Measurements from ENCODE around the gene RBM15B.

Gene RBM15B

DNA sequence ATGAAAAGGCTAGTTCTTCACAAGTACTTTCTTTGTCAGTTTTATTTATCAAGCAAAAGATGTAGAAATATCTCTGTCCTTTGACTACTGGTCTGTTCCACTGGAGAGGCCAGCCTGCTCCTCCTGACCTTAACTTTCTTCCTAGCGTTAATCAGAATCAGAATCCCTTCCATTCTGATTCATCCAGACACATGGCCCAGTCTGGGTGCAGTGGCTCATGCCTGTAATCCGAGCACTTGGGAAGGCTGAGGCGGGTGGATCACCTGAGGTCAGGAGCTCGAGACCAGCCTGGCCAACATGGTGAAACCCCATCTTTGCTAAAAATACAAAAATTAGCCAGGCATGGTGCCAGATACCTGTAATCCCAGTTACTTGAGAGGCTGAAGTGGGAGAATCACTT, 38.0 kb upstream of the RBM15B start:
- Histone ChIP-seq H3K27me3 (ENCODE audit: low read depth, low read length) (no peaks in the 10 kb centered on the region), H3K4me3 (ENCODE audit: low read length) (no peak overlapping the region), H3K9me3 (ENCODE audit: insufficient read depth, low read length) (no peaks in the 10 kb centered on the region), H3K36me3 (replicated peaks; ENCODE audit: low read depth, low read length) (no peaks in the 10 kb centered on the region), H2AFZ (ENCODE audit: low read depth, low read length) (no peak overlapping the region), H3K4me1 (ENCODE audit: low read length) (no peaks in the 10 kb centered on the region), H3K9ac (ENCODE audit: low read length) (no peak overlapping the region), H3K27ac (ENCODE audit: low read length) (no peak overlapping the region), H3K4me2 (ENCODE audit: low read length) (no peak overlapping the region), H3K79me2 (ENCODE audit: low read length) (no peaks in the 10 kb centered on the region), H4K20me1 (ENCODE audit: insufficient read depth, low read length) (no peaks in the 10 kb centered on the region)
- TF ChIP-seq EZH2phosphoT487 (IDR thresholded peaks at IDR 0.05; ENCODE audit: low read depth): no peak
- TF ChIP-seq, protein P1, sequence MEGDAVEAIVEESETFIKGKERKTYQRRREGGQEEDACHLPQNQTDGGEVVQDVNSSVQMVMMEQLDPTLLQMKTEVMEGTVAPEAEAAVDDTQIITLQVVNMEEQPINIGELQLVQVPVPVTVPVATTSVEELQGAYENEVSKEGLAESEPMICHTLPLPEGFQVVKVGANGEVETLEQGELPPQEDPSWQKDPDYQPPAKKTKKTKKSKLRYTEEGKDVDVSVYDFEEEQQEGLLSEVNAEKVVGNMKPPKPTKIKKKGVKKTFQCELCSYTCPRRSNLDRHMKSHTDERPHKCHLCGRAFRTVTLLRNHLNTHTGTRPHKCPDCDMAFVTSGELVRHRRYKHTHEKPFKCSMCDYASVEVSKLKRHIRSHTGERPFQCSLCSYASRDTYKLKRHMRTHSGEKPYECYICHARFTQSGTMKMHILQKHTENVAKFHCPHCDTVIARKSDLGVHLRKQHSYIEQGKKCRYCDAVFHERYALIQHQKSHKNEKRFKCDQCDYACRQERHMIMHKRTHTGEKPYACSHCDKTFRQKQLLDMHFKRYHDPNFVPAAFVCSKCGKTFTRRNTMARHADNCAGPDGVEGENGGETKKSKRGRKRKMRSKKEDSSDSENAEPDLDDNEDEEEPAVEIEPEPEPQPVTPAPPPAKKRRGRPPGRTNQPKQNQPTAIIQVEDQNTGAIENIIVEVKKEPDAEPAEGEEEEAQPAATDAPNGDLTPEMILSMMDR (IDR thresholded peaks at IDR 0.05; ENCODE audit: low read depth, low read length): no peak

DNA sequence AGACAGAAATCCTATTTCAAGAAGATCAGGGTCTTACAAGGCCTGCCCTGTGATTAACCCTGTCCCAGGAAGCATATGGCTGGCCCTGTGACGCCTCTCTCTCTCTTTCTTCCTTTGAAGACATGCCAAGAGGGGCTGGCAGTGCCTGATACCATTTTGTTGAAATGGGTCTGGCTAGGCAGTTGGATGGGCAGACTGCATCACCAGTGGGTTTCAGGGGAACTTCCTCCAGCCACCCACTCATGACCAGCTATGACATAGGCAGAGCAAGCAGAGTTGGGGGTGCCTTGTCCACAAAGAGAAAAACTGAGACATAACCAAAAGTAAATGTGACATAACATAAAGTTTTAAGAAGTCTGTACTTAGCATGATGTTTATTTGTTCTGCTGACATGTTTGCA, 37.4 kb upstream of the RBM15B start:
- Histone ChIP-seq H3K79me2 (ENCODE audit: low read length) (no peaks in the 10 kb centered on the region), H3K27me3 (ENCODE audit: low read depth, low read length) (no peaks in the 10 kb centered on the region), H3K4me1 (ENCODE audit: low read length) (no peaks in the 10 kb centered on the region), H3K9ac (ENCODE audit: low read length) (no peak overlapping the region), H4K20me1 (ENCODE audit: insufficient read depth, low read length) (no peaks in the 10 kb centered on the region), H3K36me3 (replicated peaks; ENCODE audit: low read depth, low read length) (no peaks in the 10 kb centered on the region), H3K4me3 (ENCODE audit: low read length) (no peak overlapping the region), H2AFZ (ENCODE audit: low read depth, low read length) (no peak overlapping the region), H3K4me2 (ENCODE audit: low read length) (no peak overlapping the region), H3K27ac (ENCODE audit: low read length) (no peak overlapping the region), H3K9me3 (ENCODE audit: insufficient read depth, low read length) (no peaks in the 10 kb centered on the region)
- TF ChIP-seq EZH2phosphoT487 (IDR thresholded peaks at IDR 0.05; ENCODE audit: low read depth): no peak

DNA sequence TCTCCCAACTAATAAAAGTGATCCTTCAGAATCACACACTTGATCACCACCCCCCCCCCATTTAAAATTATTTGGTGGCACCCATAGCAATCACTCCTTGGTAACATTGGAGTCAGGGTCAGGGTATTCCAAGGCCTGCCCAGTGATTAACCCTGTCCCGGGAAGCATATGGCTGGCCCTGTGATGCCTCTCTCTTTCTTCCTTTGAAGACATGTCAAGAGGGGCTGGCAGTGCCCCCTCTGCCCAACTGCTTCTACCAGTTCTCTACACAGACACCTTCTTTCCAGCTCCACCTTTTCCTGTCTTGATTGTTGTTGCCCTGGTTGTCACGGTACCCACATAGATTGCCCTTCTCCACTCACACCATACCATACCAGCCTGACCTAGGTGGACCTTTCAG, 36.9 kb upstream of the RBM15B start:
- H3K27ac ChIP-seq (ENCODE audit: low read length): no peak overlapping the region
- no peaks in the 10 kb centered on the region for H3K36me3 ChIP-seq (replicated peaks; ENCODE audit: low read depth, low read length)
- H4K20me1 ChIP-seq (ENCODE audit: insufficient read depth, low read length): no peaks in the 10 kb centered on the region
- no peak overlapping the region for H2AFZ ChIP-seq (ENCODE audit: low read depth, low read length)
- TF ChIP-seq EZH2phosphoT487 (IDR thresholded peaks at IDR 0.05; ENCODE audit: low read depth): no peak
- H3K9ac ChIP-seq (ENCODE audit: low read length): no peak overlapping the region
- no peaks in the 10 kb centered on the region for H3K27me3 ChIP-seq (ENCODE audit: low read depth, low read length)
- no peaks in the 10 kb centered on the region for H3K9me3 ChIP-seq (ENCODE audit: insufficient read depth, low read length)
- no peak overlapping the region for H3K4me2 ChIP-seq (ENCODE audit: low read length)
- no peaks in the 10 kb centered on the region for H3K79me2 ChIP-seq (ENCODE audit: low read length)
- no peaks in the 10 kb centered on the region for H3K4me1 ChIP-seq (ENCODE audit: low read length)
- no peak overlapping the region for H3K4me3 ChIP-seq (ENCODE audit: low read length)

DNA sequence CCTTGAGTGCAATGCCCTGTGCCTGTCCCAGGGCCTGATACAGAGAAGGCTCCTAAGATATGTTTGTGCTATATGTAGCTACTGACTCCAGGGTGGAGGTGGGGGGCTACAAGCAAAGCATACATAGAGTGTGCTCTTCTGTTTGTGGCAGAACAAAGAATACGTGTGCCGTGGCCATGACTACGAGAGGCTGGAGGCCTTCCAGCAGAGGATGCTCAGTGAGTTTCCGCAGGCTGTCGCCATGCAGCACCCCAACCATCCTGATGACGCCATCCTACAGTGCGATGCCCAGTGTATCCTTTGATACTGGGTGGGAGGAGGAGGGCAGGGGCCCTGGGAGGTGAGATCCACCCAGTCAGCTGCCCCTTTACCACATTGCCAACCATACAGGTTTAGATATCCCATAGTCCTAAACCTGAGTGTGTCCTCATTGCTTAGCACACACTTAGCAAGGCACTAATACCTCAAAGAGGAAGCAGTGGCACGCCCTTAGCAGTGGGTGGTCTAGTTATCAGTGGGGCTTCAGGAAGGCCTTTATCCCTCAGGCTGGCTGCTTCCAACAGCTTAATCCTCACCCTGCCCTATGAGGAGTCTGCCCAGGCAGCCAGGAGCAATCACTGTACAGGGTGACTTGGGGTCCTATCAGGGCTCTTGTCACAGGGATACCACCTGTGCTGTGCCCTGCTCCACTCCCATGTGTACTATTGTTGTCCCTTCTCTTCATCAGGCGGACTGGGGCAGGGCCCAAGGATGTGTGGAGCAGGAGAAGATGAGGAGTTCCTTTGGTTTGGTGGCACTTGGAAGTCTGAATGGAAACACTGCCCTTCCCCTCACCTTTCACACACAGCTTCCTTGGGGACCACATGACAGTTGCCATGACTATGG, 36.1 kb upstream of the RBM15B start:
- H4K20me1 ChIP-seq (ENCODE audit: insufficient read depth, low read length): no peaks in the 10 kb centered on the region
- TF ChIP-seq, protein P1 (IDR thresholded peaks at IDR 0.05; ENCODE audit: low read depth, low read length): no peak
- TF ChIP-seq EZH2phosphoT487 (IDR thresholded peaks at IDR 0.05; ENCODE audit: low read depth): no peak
- no peak overlapping the region for H3K9ac ChIP-seq (ENCODE audit: low read length)
- no peaks in the 10 kb centered on the region for H3K9me3 ChIP-seq (ENCODE audit: insufficient read depth, low read length)
- no peaks in the 10 kb centered on the region for H3K27me3 ChIP-seq (ENCODE audit: low read depth, low read length)
- no peaks in the 10 kb centered on the region for H3K36me3 ChIP-seq (replicated peaks; ENCODE audit: low read depth, low read length)
- no peak overlapping the region for H3K27ac ChIP-seq (ENCODE audit: low read length)
- H3K4me2 ChIP-seq (ENCODE audit: low read length): no peak overlapping the region
- H3K4me1 ChIP-seq (ENCODE audit: low read length): no peaks in the 10 kb centered on the region
- H3K79me2 ChIP-seq (ENCODE audit: low read length): no peaks in the 10 kb centered on the region
- H3K4me3 ChIP-seq (ENCODE audit: low read length): no peak overlapping the region
- no peak overlapping the region for H2AFZ ChIP-seq (ENCODE audit: low read depth, low read length)

DNA sequence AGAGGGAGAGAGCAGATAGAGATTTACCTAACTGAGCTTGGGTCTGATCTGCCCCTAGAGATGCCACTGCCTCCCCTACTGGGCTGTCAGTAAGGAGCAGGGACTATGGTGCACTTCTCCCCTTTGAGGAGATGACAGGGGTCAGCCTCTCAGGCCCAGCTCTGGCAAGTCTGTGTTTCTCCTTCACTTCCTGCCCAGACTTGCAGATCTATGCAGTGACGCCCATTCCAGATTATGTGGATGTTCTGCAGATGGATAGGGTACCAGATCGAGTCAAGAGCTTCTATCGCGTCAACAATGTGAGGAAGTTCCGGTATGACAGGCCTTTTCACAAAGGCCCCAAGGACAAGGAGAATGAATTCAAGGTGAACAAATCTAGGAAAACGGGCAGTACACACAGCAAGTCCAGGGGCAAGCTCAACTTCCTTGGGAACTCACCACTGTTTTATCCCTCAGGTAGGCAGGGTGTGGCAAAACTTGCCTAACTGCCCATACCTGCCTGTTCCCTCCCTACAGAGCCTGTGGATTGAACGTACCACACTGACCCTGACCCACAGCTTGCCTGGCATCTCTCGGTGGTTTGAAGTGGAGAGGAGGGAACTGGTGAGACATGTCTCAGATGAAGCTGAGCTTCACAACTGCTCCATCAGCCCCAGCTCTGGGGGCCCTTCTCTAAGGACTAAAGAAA, 35.0 kb upstream of the RBM15B start:
- no peaks in the 10 kb centered on the region for H3K27me3 ChIP-seq (ENCODE audit: low read depth, low read length)
- H3K9me3 ChIP-seq (ENCODE audit: insufficient read depth, low read length): no peaks in the 10 kb centered on the region
- no peaks in the 10 kb centered on the region for H4K20me1 ChIP-seq (ENCODE audit: insufficient read depth, low read length)
- no peak overlapping the region for H3K4me2 ChIP-seq (ENCODE audit: low read length)
- TF ChIP-seq, protein P1 (IDR thresholded peaks at IDR 0.05; ENCODE audit: low read depth, low read length): no peak
- TF ChIP-seq EZH2phosphoT487 (IDR thresholded peaks at IDR 0.05; ENCODE audit: low read depth): no peak
- no peaks in the 10 kb centered on the region for H3K79me2 ChIP-seq (ENCODE audit: low read length)
- no peaks in the 10 kb centered on the region for H3K36me3 ChIP-seq (replicated peaks; ENCODE audit: low read depth, low read length)
- no peak overlapping the region for H3K9ac ChIP-seq (ENCODE audit: low read length)
- H3K4me1 ChIP-seq (ENCODE audit: low read length): no peaks in the 10 kb centered on the region
- no peak overlapping the region for H2AFZ ChIP-seq (ENCODE audit: low read depth, low read length)
- no peak overlapping the region for H3K4me3 ChIP-seq (ENCODE audit: low read length)
- H3K27ac ChIP-seq (ENCODE audit: low read length): no peak overlapping the region
